Prostate gland (tissue), 2 donors: ENCODE measurements around the gene OR13H1. TPM values are rescaled to one million over a fixed set of nuclear protein-coding genes. Genes with fewer than 3 reads are reported as not detected.
"Not testable (repeated sequence)": the region's sequence is repeated elsewhere in the genome, so short reads cannot be mapped to it uniquely, and the experiment has no call there.

Source experiments
- DNase-seq: peaks from one replicate; pipeline ENCODE4 v3.0.0-alpha.2; 2019; ENCODE audit warnings: low spot score
- H3K27ac ChIP-seq, 2 donors: fragments of 200-600 bp; sonication (generic); 2 replicates each; pipeline ENCODE4 v1.5.1; 2017 to 2019
- H3K27me3 ChIP-seq: fragments of 200-600 bp; sonication (generic); replicated peaks from 2 replicates; pipeline ENCODE4 v1.5.1; 2019; ENCODE audit not compliant: insufficient read depth
- H3K36me3 ChIP-seq, 2 donors: fragments of 200-600 bp; sonication (generic); 1 replicate in 1 of 2; 2 replicates in 1 of 2; pipeline versions ENCODE4 v1.5.1 to v1.8.1; 2017 to 2019
- H3K4me1 ChIP-seq: fragments of 200-600 bp; sonication (generic); replicated peaks from 2 replicates; pipeline ENCODE4 v1.5.1; 2019
- H3K4me3 ChIP-seq, 2 donors: fragments of 200-600 bp; sonication (generic); 2 replicates each; pipeline ENCODE4 v1.5.1; 2017 to 2019
- H3K9me3 ChIP-seq: fragments of 200-600 bp; sonication (generic); 2 replicates; pipeline ENCODE4 v1.5.1; 2017
- POLR2A ChIP-seq: fragments of 450-650 bp; IDR thresholded peaks from one replicate; pipeline ENCODE4 v1.6.1; 2016; ENCODE audit warnings: antibody characterized with exemption, mild to moderate bottlenecking
- POLR2AphosphoS5 ChIP-seq: sonication (generic); formaldehyde crosslinking; IDR thresholded peaks from one replicate; pipeline ENCODE4 v1.6.1; 2017; ENCODE audit warnings: antibody characterized with exemption
- WGBS: methylation state at CpG from one replicate; pipeline ENCODE4 v1.1.5; 2018; 5-methylcytosine and 5-hydroxymethylcytosine counted together
- intact Hi-C: fragments of 100-400 bp; cut with DNase I; formaldehyde crosslinking; loops from one replicate; pipeline ENCODE4 v1.14.2; 2022
- total RNA-seq, 2 donors: library from RNA; depleted of rRNA; stranded (reverse); fragments of >200 nt; gene quantifications; one replicate each; pipeline ENCODE4 v1.1.0, GENCODE V29; 2016
- TF ChIP-seq, protein P1 (sequence below), 4 experiments: fragments of 200-600 bp in 2 of 4; fragments of 450-650 bp in 2 of 4; sonication (generic) in 2 of 4; IDR thresholded peaks; 1 replicate in 3 of 4; 2 replicates in 1 of 4; pipeline ENCODE4 v1.5.1; 2016 to 2019; ENCODE audit warnings: antibody characterized with exemption in 4 of 4, mild to moderate bottlenecking in 2 of 4, moderate library complexity in 2 of 4

OR13H1 gene
- total RNA-seq, 2 donors from 2014 or later = not detected

DNA sequence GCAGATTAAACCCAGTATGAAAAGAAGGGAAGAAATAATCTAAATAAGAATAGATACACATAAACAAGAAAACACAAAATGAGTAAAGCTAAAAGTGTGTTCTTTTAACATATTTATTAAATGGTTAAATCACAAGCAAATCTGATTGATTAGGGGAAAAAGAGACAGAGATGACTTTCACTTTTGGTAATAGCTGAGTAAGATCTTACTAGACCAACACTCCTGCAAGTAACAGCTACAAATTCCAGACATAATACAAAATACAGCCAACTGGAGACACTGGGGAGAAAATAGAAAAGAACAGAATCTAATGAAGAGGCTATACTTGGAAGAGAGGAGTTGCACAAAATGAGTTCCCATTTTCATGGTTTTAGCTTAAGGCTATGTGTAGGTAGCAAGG lies 33.5 kb downstream of the OR13H1 start:
- intact Hi-C loops = no loop called here
- Histone ChIP-seq H3K9me3 (no peaks in the 10 kb centered on the region), H3K4me1 (no peaks in the 10 kb centered on the region), H3K36me3 (no peaks in the 10 kb centered on the region), H3K4me3 (no peak overlapping the region), H3K27ac (no peak overlapping the region), H3K27me3 (no peaks in the 10 kb centered on the region)
- no peak for TF ChIP-seq POLR2AphosphoS5
- TF ChIP-seq, protein P1, sequence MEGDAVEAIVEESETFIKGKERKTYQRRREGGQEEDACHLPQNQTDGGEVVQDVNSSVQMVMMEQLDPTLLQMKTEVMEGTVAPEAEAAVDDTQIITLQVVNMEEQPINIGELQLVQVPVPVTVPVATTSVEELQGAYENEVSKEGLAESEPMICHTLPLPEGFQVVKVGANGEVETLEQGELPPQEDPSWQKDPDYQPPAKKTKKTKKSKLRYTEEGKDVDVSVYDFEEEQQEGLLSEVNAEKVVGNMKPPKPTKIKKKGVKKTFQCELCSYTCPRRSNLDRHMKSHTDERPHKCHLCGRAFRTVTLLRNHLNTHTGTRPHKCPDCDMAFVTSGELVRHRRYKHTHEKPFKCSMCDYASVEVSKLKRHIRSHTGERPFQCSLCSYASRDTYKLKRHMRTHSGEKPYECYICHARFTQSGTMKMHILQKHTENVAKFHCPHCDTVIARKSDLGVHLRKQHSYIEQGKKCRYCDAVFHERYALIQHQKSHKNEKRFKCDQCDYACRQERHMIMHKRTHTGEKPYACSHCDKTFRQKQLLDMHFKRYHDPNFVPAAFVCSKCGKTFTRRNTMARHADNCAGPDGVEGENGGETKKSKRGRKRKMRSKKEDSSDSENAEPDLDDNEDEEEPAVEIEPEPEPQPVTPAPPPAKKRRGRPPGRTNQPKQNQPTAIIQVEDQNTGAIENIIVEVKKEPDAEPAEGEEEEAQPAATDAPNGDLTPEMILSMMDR (IDR thresholded peaks at IDR 0.05) = no peak
- no peak for TF ChIP-seq POLR2A
- DNase-seq = no peak

DNA sequence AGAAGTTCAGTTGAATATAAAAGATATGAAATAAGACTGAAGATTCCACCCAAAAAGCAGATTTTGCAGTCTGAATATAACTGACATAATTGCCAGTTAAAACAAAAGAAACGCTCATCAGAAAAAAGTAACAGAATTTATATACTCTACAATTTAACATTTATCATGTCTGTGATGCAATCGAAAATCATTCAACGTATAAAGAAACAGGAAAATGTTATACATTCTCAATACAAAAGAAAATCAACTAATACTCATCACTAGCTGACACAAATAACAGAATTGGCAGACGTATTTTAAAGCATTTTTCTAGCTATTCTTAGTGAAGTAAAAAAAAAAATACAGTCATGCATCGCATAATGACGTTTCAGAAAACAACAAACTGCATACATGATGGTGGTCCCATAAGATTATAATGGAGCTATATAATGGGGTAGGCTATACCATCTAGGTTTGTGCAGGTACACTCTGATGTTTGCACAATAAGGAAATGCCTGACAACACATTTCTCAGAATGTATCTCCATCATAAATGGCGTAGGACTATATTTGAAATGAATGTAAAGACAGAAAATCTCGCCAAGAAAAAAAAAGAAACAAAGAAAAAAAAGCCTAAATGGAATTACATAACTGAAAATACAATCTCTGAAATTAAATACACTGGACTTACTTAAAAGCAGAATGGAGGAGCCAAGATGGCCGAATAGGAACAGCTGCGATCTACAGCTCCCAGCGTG lies 34.3 kb downstream of the OR13H1 start:
- Histone ChIP-seq H3K4me1 (no peaks in the 10 kb centered on the region), H3K4me3 (no peak overlapping the region), H3K27ac (no peak overlapping the region), H3K36me3 (no peaks in the 10 kb centered on the region), H3K9me3 (no peaks in the 10 kb centered on the region), H3K27me3 (no peaks in the 10 kb centered on the region)
- WGBS = 93% methylated on average over 11 of the region's 11 CpGs
- TF ChIP-seq, protein P1 (IDR thresholded peaks at IDR 0.05) = no peak
- TF ChIP-seq POLR2A (no peak), POLR2AphosphoS5 (no peak)
- no peak for DNase-seq
- intact Hi-C loops = no loop called here

DNA sequence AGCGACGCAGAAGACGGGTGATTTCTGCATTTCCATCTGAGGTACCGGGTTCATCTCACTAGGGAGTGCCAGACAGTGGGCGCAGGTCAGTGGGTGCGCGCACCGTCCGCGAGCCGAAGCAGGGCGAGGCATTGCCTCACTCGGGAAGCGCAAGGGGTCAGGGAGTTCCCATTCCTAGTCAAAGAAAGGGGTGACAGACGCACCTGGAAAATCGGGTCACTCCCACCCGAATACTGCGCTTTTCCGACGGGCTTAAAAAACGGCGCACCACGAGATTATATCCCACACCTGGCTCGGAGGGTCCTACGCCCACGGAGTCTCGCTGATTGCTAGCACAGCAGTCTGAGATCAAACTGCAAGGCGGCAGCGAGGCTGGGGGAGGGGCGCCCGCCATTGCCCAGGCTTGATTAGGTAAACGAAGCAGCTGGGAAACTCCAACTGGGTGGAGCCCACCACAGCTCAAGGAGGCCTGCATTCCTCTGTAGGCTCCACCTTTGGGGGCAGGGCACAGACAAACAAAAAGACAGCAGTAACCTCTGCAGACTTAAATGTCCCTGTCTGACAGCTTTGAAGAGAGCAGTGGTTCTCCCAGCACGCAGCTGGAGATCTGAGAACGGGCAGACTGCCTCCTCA lies 35.0 kb downstream of the OR13H1 start:
- 82% methylated on average over 12 of the region's 34 CpGs for WGBS
- H3K27ac ChIP-seq, DNase-seq: not testable (repeated sequence)

DNA sequence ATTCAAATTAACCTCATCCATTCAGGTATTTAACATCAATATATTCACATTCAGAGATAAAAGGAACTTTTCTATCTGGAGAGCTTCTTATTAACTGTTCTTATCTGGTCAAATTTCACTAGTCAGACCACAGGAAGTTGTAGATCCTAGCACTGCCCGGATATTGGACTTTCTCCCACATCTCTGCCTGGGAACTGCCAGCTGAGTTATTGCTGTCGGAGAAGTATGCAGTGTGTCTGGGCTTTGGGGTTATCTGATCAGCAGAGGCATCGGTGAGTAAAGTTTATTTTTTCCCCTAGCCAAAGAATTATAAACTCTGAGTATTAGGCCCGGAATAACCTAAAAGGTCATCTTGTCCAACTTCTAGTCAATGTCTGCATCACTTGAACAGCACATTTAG lies 45.1 kb downstream of the OR13H1 start:
- no peak for TF ChIP-seq POLR2AphosphoS5
- no peak for TF ChIP-seq POLR2A
- TF ChIP-seq, protein P1 (IDR thresholded peaks at IDR 0.05) = no peak
- no peak for DNase-seq
- Histone ChIP-seq H3K27ac (no peak overlapping the region), H3K9me3 (no peaks in the 10 kb centered on the region), H3K36me3 (no peaks in the 10 kb centered on the region), H3K27me3 (no peaks in the 10 kb centered on the region), H3K4me1 (no peaks in the 10 kb centered on the region), H3K4me3 (no peak overlapping the region)
- intact Hi-C loops = no loop called here
- whole genome bisulfite sequencing = 12% methylated on average over 4 of the region's 4 CpGs

More for the DNA sequence above, 35.0 kb downstream of the OR13H1 start:
- H3K27me3 ChIP-seq, H3K4me3 ChIP-seq, intact Hi-C loops, H3K9me3 ChIP-seq, H3K36me3 ChIP-seq, H3K4me1 ChIP-seq: not testable (repeated sequence)
